Psoas muscle (tissue), 8 donors: Measurements from ENCODE around the gene APOO. TPM values are rescaled to one million over a fixed set of nuclear protein-coding genes. Genes with fewer than 3 reads are reported as not detected.

Source experiments
- ATAC-seq, 4 donors: fragments of 200-7000 bp; cut with Tn5 transposase; one replicate each; pipeline ENCODE4 v1.9.1; 2020; ENCODE audit warnings: moderate library complexity in 3 of 4, mild to moderate bottlenecking in 2 of 4
- DNase-seq, 2 donors: peaks; one replicate each; pipeline ENCODE4 v3.0.0-alpha.2; 2020
- H3K27ac ChIP-seq: fragments of 200-600 bp; one replicate; pipeline ENCODE4 v1.8.0; 2022
- H3K27me3 ChIP-seq, 3 donors: fragments of 200-600 bp in 1 of 3; one replicate each; pipeline versions ENCODE4 v1.6.1 to v1.8.0; 2013 to 2022; ENCODE audit warnings: low read length in 2 of 3, mild to moderate bottlenecking in 2 of 3, moderate library complexity in 1 of 3; ENCODE audit not compliant: insufficient read depth in 3 of 3
- H3K36me3 ChIP-seq, 2 donors: fragments of 200-600 bp in 1 of 2; one replicate each; pipeline versions ENCODE4 v1.6.1 to v1.8.0; 2013 to 2022; ENCODE audit warnings: low read depth in 1 of 2, mild to moderate bottlenecking in 1 of 2, moderate library complexity in 1 of 2; ENCODE audit not compliant: insufficient read depth in 1 of 2
- H3K4me1 ChIP-seq: fragments of 200-600 bp; one replicate; pipeline ENCODE4 v1.8.0; 2022
- H3K4me3 ChIP-seq: fragments of 200-600 bp; one replicate; pipeline ENCODE4 v1.8.0; 2022; ENCODE audit warnings: mild to moderate bottlenecking
- H3K9me3 ChIP-seq: fragments of 200-600 bp; one replicate; pipeline ENCODE4 v1.8.0; 2022
- WGBS, 3 donors: extraction: QIAGEN DNeasy Blood & Tissue Kit; methylation state at CpG; one replicate each; pipeline versions ENCODE4 v1.1.6 to v1.1.7; 2013; 5-methylcytosine and 5-hydroxymethylcytosine counted together
- intact Hi-C, 2 donors: fragments of 100-400 bp; cut with DNase I; formaldehyde crosslinking; loops; one replicate each; pipeline versions ENCODE4 v1.11.0 to v1.14.2; 2022
- polyA plus RNA-seq, 3 donors: library from polyadenylated mRNA; stranded (reverse); fragments of 200-250 nt; gene quantifications; one replicate each; pipeline ENCODE4 v1.2.3, GENCODE V29; 2013
- total RNA-seq, 4 donors: library from RNA; stranded (reverse); fragmentation: NEBNext Ultra II Directional in 2 of 4; extraction: Animal tissue kit (Norgen Biotek cat#: 25700) in 2 of 4; gene quantifications; one replicate each; pipeline versions ENCODE4 v1.2.1 to v1.2.4, GENCODE V29; 2021 to 2023
- TF ChIP-seq, protein P1 (sequence below): fragments of 200-600 bp; IDR thresholded peaks from one replicate; pipeline ENCODE4 v1.8.0; 2022; ENCODE audit warnings: antibody characterized with exemption
- donor health status: healthy with polysubstance abuse.
- donor health status: DM: no; HTN: no; CAD: no; lungs with moderate emphysema.
- donor health status: Bipolar disorder and iron deficiency.
- donor health status: healthy.
- donor health status: DM: yes; HTN: yes; CAD: no.
- donor health status: DM: no; HTN: no; CAD: no.
- donor health status: DM: no; HTN: no; CAD: no.
- donor health status: DM: yes; HTN: yes; CAD: no.

The APOO gene
- total and polyA plus RNA-seq, 7 donors: 29.7 to 78.5 (median 54.7) TPM

DNA sequence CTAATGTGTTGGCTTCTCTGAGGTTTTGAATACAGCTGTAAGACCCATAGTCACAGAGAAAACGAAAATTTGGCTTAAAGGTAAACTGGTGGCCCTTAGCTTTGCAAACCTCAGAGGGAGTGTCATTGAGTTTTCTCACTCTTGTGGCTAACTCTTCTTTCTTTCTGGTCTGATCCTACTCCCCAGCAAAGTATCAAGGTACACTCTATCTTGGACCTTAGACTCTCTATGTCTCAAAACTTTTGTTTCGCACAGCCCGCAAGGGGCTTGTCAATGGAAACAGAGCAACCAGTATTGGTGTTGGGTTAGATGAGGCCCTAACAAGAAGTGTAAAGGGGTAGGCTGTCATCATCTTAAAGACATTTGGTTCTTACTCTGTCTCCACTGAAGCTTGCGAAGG lies 19.8 kb downstream of the APOO start:
- Histone ChIP-seq H3K27me3 (no peaks in the 10 kb centered on the region), H3K27ac (no peak overlapping the region), H3K4me3 (no peak overlapping the region), H3K9me3 (no peaks in the 10 kb centered on the region), H3K4me1 (no peaks in the 10 kb centered on the region), H3K36me3 (no peaks in the 10 kb centered on the region)
- 82 to 97% (median 96%) methylated on average over 4 of the region's 4 CpGs for WGBS, 3 donors
- TF ChIP-seq, protein P1, sequence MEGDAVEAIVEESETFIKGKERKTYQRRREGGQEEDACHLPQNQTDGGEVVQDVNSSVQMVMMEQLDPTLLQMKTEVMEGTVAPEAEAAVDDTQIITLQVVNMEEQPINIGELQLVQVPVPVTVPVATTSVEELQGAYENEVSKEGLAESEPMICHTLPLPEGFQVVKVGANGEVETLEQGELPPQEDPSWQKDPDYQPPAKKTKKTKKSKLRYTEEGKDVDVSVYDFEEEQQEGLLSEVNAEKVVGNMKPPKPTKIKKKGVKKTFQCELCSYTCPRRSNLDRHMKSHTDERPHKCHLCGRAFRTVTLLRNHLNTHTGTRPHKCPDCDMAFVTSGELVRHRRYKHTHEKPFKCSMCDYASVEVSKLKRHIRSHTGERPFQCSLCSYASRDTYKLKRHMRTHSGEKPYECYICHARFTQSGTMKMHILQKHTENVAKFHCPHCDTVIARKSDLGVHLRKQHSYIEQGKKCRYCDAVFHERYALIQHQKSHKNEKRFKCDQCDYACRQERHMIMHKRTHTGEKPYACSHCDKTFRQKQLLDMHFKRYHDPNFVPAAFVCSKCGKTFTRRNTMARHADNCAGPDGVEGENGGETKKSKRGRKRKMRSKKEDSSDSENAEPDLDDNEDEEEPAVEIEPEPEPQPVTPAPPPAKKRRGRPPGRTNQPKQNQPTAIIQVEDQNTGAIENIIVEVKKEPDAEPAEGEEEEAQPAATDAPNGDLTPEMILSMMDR: no peak
- intact Hi-C loops: no loop called here
- ATAC-seq (no peak), DNase-seq (no peak)

DNA sequence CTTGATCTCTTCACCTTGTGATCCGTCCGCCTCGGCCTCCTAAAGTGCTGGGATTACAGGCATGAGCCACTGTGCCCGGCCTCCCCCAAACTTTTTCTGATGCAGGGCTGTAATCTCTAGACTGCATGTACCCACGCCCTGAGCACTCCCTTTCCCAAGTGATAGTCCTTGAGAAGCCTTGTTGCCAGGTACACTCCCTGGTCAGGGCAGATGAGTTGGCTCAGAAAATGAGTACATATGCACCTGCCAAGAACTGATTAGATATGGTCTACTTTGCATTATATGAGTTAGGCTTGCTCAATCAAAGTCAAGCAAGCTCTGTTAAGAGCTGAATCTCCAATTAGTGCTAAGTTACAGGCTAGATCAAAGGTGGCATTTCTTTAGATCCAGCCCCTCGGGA lies 20.3 kb downstream of the APOO start:
- TF ChIP-seq, protein P1: no peak
- Histone ChIP-seq H3K4me3 (no peak overlapping the region), H3K27me3 (no peaks in the 10 kb centered on the region), H3K4me1 (no peaks in the 10 kb centered on the region), H3K36me3 (no peaks in the 10 kb centered on the region), H3K9me3 (no peaks in the 10 kb centered on the region), H3K27ac (no peak overlapping the region)
- ATAC-seq (no peak), DNase-seq (no peak)
- intact Hi-C loops: no loop called here
- 84 to 91% (median 90%) methylated on average over 6 of the region's 6 CpGs for WGBS, 3 donors

DNA sequence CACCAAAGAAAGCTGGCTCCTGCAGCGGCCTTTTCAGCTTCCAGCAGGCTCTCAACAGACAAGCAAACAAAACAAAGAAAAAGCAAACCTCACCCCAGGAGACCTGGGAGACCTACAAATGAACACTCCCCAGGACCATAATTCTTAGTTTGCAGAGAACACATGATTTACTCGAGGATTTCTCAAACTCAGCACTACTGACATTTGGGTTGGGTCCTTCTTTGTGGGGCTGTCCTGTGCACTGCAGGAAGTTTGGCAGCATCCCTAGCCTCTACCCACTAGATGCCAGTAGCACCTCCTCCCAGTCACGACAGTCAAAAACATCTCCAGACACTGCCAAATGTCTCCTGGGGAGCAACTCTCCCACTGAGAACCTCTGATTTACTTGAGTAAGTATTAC lies 21.9 kb downstream of the APOO start:
- Histone ChIP-seq H3K27me3 (no peaks in the 10 kb centered on the region), H3K4me3 (no peak overlapping the region), H3K9me3 (no peaks in the 10 kb centered on the region), H3K27ac (no peak overlapping the region), H3K36me3 (no peaks in the 10 kb centered on the region), H3K4me1 (no peaks in the 10 kb centered on the region)
- intact Hi-C loops: no loop called here
- 48 to 81% (median 60%) methylated on average over 3 of the region's 3 CpGs for WGBS, 3 donors
- TF ChIP-seq, protein P1: no peak
- ATAC-seq (no peak), DNase-seq (no peak)

DNA sequence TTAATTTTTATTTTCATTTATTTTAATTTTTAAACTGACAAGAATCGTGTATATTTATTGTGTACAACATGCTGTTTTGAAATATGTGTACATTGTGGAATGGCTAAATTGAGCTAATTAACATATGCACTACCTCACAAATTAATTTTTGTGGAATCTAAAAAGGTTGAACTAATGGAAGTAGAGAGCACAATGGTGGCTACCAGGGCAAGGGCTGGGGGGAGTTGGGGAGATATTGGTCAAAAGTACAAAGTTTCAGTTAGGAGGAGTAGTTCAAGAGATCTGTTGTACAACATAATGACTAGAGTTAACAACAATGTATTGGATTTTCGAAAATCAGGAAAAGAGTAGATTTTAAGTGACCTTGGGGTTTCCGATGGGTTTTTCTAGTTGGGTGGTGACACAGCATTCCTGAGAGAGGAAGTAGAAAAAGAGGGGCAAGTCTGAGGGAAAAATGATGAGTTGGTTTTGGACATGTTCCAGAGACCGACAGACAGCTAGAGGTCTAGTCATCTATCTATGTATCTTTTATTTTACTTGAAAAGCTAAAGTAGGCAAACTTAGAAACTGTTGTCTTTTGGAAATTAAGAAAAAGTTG lies 23.2 kb downstream of the APOO start:
- H3K27ac ChIP-seq: no peak overlapping the region
- H3K4me3 ChIP-seq: no peak overlapping the region
- WGBS, 3 donors: 76 to 82% (median 80%) methylated on average over 4 of the region's 4 CpGs
- H3K27me3 ChIP-seq: no peaks in the 10 kb centered on the region
- intact Hi-C loops: no loop called here
- ATAC-seq (no peak), DNase-seq (no peak)
- H3K9me3 ChIP-seq: no peaks in the 10 kb centered on the region
- no peaks in the 10 kb centered on the region for H3K4me1 ChIP-seq
- TF ChIP-seq, protein P1: no peak
- H3K36me3 ChIP-seq: no peaks in the 10 kb centered on the region

DNA sequence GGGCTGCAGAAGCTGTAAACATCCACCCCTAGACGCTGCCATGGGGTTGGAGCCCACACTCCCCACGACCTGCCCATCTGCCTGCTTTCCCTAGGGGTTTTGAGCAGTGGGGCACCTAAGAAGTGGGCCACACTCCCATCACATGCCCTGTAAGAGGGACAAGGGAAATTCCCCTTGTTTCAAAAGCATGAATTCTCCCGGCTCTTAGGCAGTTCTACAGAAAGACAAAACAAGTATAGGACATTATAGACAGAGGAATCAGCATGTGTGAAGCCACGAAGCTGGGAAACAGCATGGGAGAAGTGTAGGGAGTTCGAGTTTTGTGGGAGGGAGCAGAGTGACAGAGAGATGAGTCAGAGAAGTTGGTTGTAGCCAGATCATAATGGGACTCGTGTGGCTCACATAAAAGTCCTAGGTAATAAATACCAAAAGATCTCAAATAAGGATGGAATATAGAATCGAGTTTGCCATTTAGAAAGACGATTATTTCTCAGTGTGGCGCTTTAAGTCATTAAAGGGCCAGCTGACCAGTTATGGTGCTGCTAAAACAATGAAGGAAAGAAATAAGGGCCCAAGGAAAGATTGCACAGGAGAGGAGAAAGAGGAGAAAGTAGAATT lies 23.9 kb downstream of the APOO start:
- Histone ChIP-seq H3K4me3 (no peak overlapping the region), H3K36me3 (no peaks in the 10 kb centered on the region), H3K27ac (no peak overlapping the region), H3K4me1 (no peaks in the 10 kb centered on the region), H3K9me3 (no peaks in the 10 kb centered on the region), H3K27me3 (no peaks in the 10 kb centered on the region)
- WGBS, 3 donors: 53 to 69% (median 57%) methylated on average over 9 of the region's 9 CpGs
- TF ChIP-seq, protein P1: no peak
- no peak for DNase-seq
- intact Hi-C loops: no loop called here
- peak in 2 of 4 donors; percentile 54 for ATAC-seq
